ENCODE data around the gene SENP5.

- TF ChIP-seq EP300 (IDR thresholded peaks at IDR 0.05), result no peak
- no peak for TF ChIP-seq POLR2A (IDR thresholded peaks at IDR 0.05)
- no peak for TF ChIP-seq CTCF (IDR thresholded peaks at IDR 0.05)
- no peak for TF ChIP-seq POLR2AphosphoS5 (IDR thresholded peaks at IDR 0.05)
These were observed 7.5 kb downstream of the SENP5 start for GRCh38 chr3:196875258-196875657.
